Fibroblast of mammary gland (primary cell): ENCODE data around the gene RPL18.
A peak's percentile ranks its signal among the peaks of the same experiment; 100 is the strongest.

ENCODE experiments used
- DNase-seq: peaks from one replicate; pipeline ENCODE4 v3.0.0-alpha.2; 2010; ENCODE audit warnings: low read depth
- H3K4me3 ChIP-seq: 2 replicates; pipeline ENCODE4 v1.5.1; 2011; ENCODE audit warnings: low read depth, mild to moderate bottlenecking, low read length, moderate library complexity; ENCODE audit not compliant: control insufficient read depth
- TF ChIP-seq, protein P1 (sequence below): conservative IDR thresholded peaks from 2 replicates; pipeline ENCODE4 v1.5.1; 2011; ENCODE audit warnings: low read depth, low read length, inconsistent platforms; ENCODE audit not compliant: control insufficient read depth, insufficient read depth

RPL18 gene

DNA sequence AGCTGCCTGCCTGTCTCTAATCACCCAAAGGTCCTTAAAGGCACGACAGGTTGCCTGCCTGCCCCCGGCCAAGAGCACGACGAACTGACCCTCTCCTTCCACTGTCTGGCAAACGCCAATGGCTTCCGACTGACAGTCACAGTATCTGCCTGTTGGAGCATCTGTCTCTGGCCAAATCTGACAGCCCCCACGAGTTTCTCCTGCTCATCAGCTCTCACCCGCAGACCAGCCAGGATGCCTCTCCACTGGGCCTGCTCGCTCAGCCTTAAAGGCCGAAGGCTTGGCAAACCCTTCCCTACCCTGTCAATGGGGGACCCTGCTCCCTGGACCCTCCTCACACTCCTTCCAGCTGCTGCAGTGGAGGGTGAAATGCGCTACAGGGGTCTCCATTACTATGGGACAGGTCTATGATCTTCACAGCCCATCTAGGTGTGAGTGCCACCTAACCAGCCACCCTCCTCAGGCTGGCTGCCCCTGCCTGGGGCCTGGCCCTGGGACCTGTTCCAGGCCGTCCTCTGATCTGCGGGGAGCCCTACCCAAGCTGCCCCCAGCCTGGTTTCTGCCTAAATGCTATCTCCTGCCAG, 5.0 kb downstream of the RPL18 start:
- DNase-seq, result no peak
- TF ChIP-seq, protein P1, sequence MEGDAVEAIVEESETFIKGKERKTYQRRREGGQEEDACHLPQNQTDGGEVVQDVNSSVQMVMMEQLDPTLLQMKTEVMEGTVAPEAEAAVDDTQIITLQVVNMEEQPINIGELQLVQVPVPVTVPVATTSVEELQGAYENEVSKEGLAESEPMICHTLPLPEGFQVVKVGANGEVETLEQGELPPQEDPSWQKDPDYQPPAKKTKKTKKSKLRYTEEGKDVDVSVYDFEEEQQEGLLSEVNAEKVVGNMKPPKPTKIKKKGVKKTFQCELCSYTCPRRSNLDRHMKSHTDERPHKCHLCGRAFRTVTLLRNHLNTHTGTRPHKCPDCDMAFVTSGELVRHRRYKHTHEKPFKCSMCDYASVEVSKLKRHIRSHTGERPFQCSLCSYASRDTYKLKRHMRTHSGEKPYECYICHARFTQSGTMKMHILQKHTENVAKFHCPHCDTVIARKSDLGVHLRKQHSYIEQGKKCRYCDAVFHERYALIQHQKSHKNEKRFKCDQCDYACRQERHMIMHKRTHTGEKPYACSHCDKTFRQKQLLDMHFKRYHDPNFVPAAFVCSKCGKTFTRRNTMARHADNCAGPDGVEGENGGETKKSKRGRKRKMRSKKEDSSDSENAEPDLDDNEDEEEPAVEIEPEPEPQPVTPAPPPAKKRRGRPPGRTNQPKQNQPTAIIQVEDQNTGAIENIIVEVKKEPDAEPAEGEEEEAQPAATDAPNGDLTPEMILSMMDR, result no peak
- H3K4me3 ChIP-seq, result no peak overlapping the region

DNA sequence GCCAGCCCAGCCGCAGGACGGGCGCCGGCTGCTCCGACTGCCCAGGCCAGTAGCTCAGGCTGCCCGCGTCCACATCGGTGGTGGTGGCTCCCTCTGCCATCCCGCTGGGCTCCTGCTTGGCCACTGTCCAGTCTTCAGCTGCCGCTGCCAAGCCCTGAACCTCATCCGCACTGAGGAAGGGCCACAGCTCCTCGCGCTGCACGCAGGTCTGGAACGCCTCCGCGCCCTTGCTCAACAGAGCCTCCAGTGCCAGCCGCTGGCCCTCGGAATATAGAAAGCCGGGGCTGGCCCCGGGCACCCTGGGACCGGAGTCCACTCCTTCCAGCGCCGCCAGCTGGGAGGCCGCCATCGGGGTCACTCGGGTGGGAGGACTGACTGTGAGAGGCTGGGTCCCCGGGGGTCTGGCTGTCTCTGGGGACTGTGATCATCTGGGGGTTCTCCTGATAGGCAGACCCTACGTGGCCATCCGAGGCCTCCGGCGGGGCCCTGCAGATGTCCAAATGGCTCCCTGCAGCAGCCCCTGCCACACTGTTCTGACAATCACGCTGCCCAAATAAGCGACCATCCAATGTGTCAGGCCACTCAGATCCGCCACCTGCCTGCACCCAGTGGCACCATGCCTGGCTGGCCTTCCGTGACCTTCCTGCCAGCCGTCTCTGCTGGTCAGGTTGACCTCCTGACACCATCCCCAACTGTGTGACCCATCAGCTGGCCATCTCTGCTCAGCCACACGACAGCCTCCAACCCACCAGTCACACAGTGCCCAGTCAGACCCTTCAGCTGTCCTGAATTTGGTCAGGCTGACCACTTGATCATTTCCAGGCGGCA, 5.7 kb downstream of the RPL18 start:
- no peak overlapping the region for H3K4me3 ChIP-seq
- DNase-seq, result no peak
- TF ChIP-seq, protein P1, result no peak

DNA sequence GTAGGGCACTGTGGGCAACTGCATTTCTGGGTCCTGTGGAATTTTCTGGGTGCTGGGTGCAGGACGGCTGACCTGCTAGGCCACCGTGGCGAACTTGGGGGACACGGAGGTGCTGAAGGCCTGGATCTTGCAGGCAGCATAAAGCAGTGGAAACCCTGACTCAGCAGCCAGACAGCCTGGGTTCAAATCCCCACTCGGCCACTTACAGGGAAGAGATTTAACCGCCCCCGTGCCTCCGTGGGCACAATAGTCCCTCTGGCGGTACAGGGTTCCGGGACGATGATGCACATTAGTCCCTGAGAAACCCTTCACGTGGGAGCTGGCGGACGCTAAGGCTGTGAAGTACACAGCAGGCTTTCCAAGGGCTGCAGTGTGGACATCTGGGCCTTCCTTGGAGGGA, 7.1 kb downstream of the RPL18 start:
- H3K4me3 ChIP-seq, result no peak overlapping the region
- TF ChIP-seq, protein P1, result no peak
- no peak for DNase-seq

DNA sequence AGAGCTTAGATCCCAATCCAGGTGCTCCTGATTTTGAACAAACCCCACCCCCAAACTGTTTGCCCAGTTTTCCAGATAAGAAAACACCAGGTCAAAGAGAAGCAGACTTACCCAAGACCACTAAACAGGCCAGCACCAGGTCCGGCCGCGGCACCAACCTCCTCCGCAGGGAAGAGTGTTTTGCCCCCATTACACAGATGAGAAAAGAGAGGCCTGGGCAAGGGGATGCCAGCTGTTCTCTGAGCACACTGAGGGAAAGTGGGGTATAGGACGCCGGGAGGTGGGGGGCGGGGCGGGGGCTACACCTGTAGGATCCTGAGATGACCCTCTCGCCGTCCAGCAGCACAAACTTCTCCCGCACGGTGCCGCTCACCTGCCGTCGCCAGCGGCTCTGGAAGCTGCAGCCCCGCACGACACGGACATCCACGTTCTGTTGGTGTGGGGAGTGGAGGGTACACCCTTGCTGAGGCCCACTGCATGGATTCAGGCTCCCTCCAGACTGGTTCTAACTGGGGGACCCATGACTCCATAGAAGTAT, 9.3 kb downstream of the RPL18 start:
- TF ChIP-seq, protein P1, result no peak
- no peak for DNase-seq
- no peak overlapping the region for H3K4me3 ChIP-seq

DNA sequence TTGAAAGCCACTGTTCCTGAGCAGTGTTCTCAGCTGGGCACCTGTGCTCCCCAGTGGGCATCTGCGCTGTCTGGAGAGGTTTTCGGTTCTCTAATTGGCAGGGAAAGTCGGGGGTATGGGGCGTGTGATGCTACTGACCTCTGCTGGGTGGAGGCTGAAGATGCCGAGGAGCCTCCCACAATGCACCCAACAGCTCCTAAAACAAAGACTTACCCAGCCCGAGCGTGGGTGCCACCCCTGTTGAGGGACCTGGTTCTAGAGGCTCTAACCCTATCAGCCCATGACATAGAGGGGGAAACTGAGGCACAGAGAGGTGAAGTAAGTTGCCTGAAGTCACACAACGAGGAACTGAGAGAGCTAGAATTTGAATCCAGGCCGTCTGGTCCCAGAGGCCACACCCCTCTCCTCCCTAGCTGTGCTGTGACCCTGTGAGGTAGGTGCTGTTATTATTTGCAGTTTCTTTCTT, 10.1 kb downstream of the RPL18 start:
- peak; percentile 48 for DNase-seq
- no peak overlapping the region for H3K4me3 ChIP-seq
- TF ChIP-seq, protein P1, result peak; percentile 53

DNA sequence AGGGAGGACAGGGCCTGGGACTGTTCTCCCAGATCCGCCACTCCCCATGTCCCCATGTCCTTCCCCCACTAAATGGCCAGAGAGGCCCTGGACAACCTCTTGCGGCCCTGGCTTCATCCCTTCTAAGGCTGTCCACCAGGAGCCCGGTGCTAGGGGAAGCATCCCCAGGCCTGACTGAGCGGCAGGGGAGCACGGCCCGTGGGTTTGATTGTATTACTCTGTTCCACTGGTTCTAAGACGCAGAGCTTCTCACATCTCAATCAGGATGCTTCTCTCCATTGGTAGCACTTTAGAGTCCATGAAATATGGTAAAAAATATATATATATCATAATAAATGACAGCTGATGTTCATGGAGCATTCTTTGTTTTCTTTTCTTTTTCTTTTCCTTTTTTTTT, 11.6 kb downstream of the RPL18 start:
- H3K4me3 ChIP-seq, result no peak overlapping the region
- no peak for DNase-seq
- TF ChIP-seq, protein P1, result no peak
